ENCODE measurements around the gene LRP4.

DNA sequence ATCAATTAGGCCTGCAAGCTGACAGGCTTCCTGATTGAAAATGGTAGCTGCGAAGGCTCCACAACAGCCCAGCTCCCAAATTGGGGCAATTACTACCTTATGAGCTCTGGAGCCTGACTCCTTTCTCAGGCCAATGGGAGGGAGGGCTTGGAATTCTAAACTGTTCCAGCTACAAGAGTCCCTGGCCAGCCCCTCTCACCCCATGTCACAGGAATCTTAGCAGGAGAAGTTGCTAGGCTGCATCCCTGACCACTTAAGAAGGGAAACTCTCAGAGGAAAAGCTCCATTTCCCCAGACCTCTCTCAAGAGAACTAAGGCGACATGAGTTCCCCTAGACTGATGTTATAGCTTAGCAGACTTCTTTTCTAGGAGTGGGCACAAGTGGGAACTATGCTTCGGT, 4.9 kb downstream of the LRP4 start:
- TF ChIP-seq, protein P1, sequence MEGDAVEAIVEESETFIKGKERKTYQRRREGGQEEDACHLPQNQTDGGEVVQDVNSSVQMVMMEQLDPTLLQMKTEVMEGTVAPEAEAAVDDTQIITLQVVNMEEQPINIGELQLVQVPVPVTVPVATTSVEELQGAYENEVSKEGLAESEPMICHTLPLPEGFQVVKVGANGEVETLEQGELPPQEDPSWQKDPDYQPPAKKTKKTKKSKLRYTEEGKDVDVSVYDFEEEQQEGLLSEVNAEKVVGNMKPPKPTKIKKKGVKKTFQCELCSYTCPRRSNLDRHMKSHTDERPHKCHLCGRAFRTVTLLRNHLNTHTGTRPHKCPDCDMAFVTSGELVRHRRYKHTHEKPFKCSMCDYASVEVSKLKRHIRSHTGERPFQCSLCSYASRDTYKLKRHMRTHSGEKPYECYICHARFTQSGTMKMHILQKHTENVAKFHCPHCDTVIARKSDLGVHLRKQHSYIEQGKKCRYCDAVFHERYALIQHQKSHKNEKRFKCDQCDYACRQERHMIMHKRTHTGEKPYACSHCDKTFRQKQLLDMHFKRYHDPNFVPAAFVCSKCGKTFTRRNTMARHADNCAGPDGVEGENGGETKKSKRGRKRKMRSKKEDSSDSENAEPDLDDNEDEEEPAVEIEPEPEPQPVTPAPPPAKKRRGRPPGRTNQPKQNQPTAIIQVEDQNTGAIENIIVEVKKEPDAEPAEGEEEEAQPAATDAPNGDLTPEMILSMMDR (IDR thresholded peaks at IDR 0.05) = no peak
- TF ChIP-seq POLR2A (IDR thresholded peaks at IDR 0.05) = no peak

Measured in sigmoid colon (tissue), 3 donors.